ENCODE measurements around the gene PPARGC1A.

GRCh38 chr4:23762551-23762950 is 127.3 kb downstream of the PPARGC1A start:
- TF ChIP-seq KDM1A (IDR thresholded peaks at IDR 0.05; ENCODE audit: low read depth) (no peak), JUN (IDR thresholded peaks at IDR 0.05) (no peak), CEBPB (IDR thresholded peaks at IDR 0.05) (no peak), CTCF (IDR thresholded peaks at IDR 0.05) (no peak), REST (IDR thresholded peaks at IDR 0.05) (no peak), RNF2 (IDR thresholded peaks at IDR 0.05; ENCODE audit: borderline replicate concordance, low read depth) (no peak), MAZ (IDR thresholded peaks at IDR 0.05; ENCODE audit: borderline replicate concordance, low read depth, low read length) (no peak), EHMT2 (IDR thresholded peaks at IDR 0.05; ENCODE audit: low read depth) (no peak), POLR2A (IDR thresholded peaks at IDR 0.05; ENCODE audit: low read length) (no peak), TFCP2L1 (CRISPR knock-in tag; IDR thresholded peaks at IDR 0.05) (no peak)
